HepG2 (cell line): ENCODE measurements around the gene PLIN4. TPM values are rescaled to one million over a fixed set of nuclear protein-coding genes. Genes with fewer than 3 reads are reported as not detected.

Source experiments
- ATF7 ChIP-seq, 2 experiments: fragments of 450-650 bp in 1 of 2; sonication (generic) in 1 of 2; formaldehyde crosslinking in 1 of 2; IDR thresholded peaks; 2 replicates each; pipeline versions ENCODE4 v1.4.0 to v1.6.1; 2016 to 2020; ENCODE audit warnings: antibody characterized with exemption in 1 of 2, mild to moderate bottlenecking in 1 of 2, missing genetic modification reagents in 1 of 2
- CEBPB ChIP-seq: IDR thresholded peaks from 2 replicates; pipeline ENCODE4 v1.6.1; 2011; ENCODE audit warnings: low read depth, low read length, improper control_type of control experiment, borderline replicate concordance
- ELF3 ChIP-seq: IDR thresholded peaks from 2 replicates; pipeline ENCODE4 v1.6.1; 2016; ENCODE audit warnings: missing genetic modification reagents, missing compliant biosample characterization
- FOXK1 ChIP-seq: sonication (generic); formaldehyde crosslinking; IDR thresholded peaks from 2 replicates; pipeline ENCODE4 v1.4.0; 2020; ENCODE audit warnings: low read depth, missing genetic modification reagents, borderline replicate concordance
- GTF3A ChIP-seq: sonication (generic); formaldehyde crosslinking; conservative IDR thresholded peaks from 2 replicates; pipeline ENCODE4 v1.4.0; 2020; ENCODE audit warnings: mild to moderate bottlenecking, missing genetic modification reagents
- IRF2 ChIP-seq: IDR thresholded peaks from 2 replicates; pipeline ENCODE4 v1.6.1; 2018; ENCODE audit warnings: missing genetic modification reagents, missing compliant biosample characterization
- MXD4 ChIP-seq: IDR thresholded peaks from 2 replicates; pipeline ENCODE4 v1.6.1; 2016; ENCODE audit warnings: mild to moderate bottlenecking, missing biosample characterization, missing genetic modification reagents
- NR2F6 ChIP-seq, 2 experiments: IDR thresholded peaks; 2 replicates each; pipeline ENCODE4 v1.6.1; 2016; ENCODE audit warnings: antibody characterized with exemption in 1 of 2, mild to moderate bottlenecking in 1 of 2
- PHF20 ChIP-seq: sonication (generic); formaldehyde crosslinking; IDR thresholded peaks from 2 replicates; pipeline ENCODE4 v1.5.0; 2020; ENCODE audit warnings: mild to moderate bottlenecking, missing genetic modification reagents
- PHF21A ChIP-seq: sonication (generic); formaldehyde crosslinking; IDR thresholded peaks from 2 replicates; pipeline ENCODE4 v1.5.0; 2020; ENCODE audit warnings: mild to moderate bottlenecking, missing genetic modification reagents
- SATB2 ChIP-seq: sonication (generic); formaldehyde crosslinking; IDR thresholded peaks from 2 replicates; pipeline ENCODE4 v1.5.0; 2020; ENCODE audit warnings: missing genetic modification reagents
- ZNF136 ChIP-seq: sonication (generic); formaldehyde crosslinking; IDR thresholded peaks from 2 replicates; pipeline ENCODE4 v1.8.1; 2022; ENCODE audit warnings: low read depth, mild to moderate bottlenecking, moderate library complexity, missing genetic modification reagents
- ZNF510 ChIP-seq: sonication (generic); formaldehyde crosslinking; IDR thresholded peaks from 2 replicates; pipeline ENCODE4 v1.4.0; 2020; ENCODE audit warnings: low read depth, mild to moderate bottlenecking, missing genetic modification reagents
- ZNF569 ChIP-seq: sonication (generic); formaldehyde crosslinking; IDR thresholded peaks from 2 replicates; pipeline ENCODE4 v1.5.0; 2020; ENCODE audit warnings: mild to moderate bottlenecking, missing genetic modification reagents, moderate library complexity, borderline replicate concordance
- ZNF788 ChIP-seq: sonication (generic); formaldehyde crosslinking; IDR thresholded peaks from 2 replicates; pipeline ENCODE4 v1.5.0; 2020; ENCODE audit warnings: mild to moderate bottlenecking, missing genetic modification reagents, borderline replicate concordance
- ZNF83 ChIP-seq: sonication (generic); formaldehyde crosslinking; IDR thresholded peaks from 2 replicates; pipeline ENCODE4 v1.4.0; 2020; ENCODE audit warnings: missing genetic modification reagents, mild to moderate bottlenecking, borderline replicate concordance
- polyA plus RNA-seq, 8 experiments: library from polyadenylated mRNA; depleted of rRNA in 3 of 8; stranded (reverse) in 7 of 8; unstranded in 1 of 8; fragments of >200 nt; fragmentation: Illumina TruSeq in 4 of 8; extraction: Trizol in 4 of 8; gene quantifications; 2 replicates each; pipeline versions ENCODE4 v1.2.1 to v1.2.3, GENCODE V29; 2011 to 2016; ENCODE audit warnings: low read depth in 4 of 8, missing spikeins in 1 of 8, mixed read lengths in 1 of 8; ENCODE audit not compliant: insufficient read depth in 1 of 8
- total RNA-seq, 5 experiments: library from RNA; depleted of rRNA; stranded (reverse); fragments of >200 nt; fragmentation: Illumina TruSeq; extraction: Trizol; gene quantifications; 2 replicates each; pipeline ENCODE4 v1.2.3, GENCODE V29; 2016; ENCODE audit warnings: low read depth in 1 of 5
- TF ChIP-seq, protein P1 (sequence below): conservative IDR thresholded peaks from 2 replicates; pipeline ENCODE4 v1.6.1; 2018; ENCODE audit warnings: missing genetic modification reagents
- TF ChIP-seq, protein P2 (sequence below): sonication (generic); formaldehyde crosslinking; IDR thresholded peaks from 2 replicates; pipeline ENCODE4 v1.8.0; 2022; ENCODE audit warnings: missing genetic modification reagents, mild to moderate bottlenecking, moderate library complexity, borderline replicate concordance
- TF ChIP-seq, protein P3 (sequence below): IDR thresholded peaks from 2 replicates; pipeline ENCODE4 v1.6.1; 2016; ENCODE audit warnings: low read depth, missing genetic modification reagents, missing compliant biosample characterization
- TF ChIP-seq, protein P4 (sequence below): IDR thresholded peaks from 2 replicates; pipeline ENCODE4 v1.6.1; 2016

PLIN4 gene
- total and polyA plus RNA-seq, 2 of the 13 experiments (the other 11 are each of a cell fraction or from before 2014, with no cell fraction given): 1.1 to 1.3 TPM

GRCh38 chr19:4457654-4458395 lies 60.5 kb downstream of the PLIN4 start, which contains the start of gene UBXN6 (continued):
- TF ChIP-seq, protein P1, sequence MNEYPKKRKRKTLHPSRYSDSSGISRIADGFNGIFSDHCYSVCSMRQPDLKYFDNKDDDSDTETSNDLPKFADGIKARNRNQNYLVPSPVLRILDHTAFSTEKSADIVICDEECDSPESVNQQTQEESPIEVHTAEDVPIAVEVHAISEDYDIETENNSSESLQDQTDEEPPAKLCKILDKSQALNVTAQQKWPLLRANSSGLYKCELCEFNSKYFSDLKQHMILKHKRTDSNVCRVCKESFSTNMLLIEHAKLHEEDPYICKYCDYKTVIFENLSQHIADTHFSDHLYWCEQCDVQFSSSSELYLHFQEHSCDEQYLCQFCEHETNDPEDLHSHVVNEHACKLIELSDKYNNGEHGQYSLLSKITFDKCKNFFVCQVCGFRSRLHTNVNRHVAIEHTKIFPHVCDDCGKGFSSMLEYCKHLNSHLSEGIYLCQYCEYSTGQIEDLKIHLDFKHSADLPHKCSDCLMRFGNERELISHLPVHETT (CRISPR knock-in tag): peak; percentile 73
- TF ChIP-seq ZNF83 (no peak), MXD4 (CRISPR knock-in tag) (peak; percentile 58; the same call in 1 of the 2 replicates), ZNF788 (CRISPR knock-in tag) (peak; percentile 91; the same call in 1 of the 2 replicates), GTF3A (CRISPR knock-in tag) (no peak), IRF2 (CRISPR knock-in tag) (peak; percentile 64), ATF7 (IDR thresholded peaks at IDR 0.05) (no peak), ATF7 (CRISPR knock-in tag; IDR thresholded peaks at IDR 0.05) (no peak), ZNF136 (CRISPR knock-in tag) (0 out of 2 replicates have a peak, but pooled peaks have one; percentile 53), CEBPB (no peak), PHF21A (peak; percentile 69), ZNF510 (CRISPR knock-in tag) (no peak), ELF3 (peak; percentile 61; the same call in 1 of the 2 replicates), ZNF569 (CRISPR knock-in tag) (no peak), PHF20 (CRISPR knock-in tag) (peak; percentile 94), FOXK1 (CRISPR knock-in tag) (peak; percentile 89; the same call in 1 of the 2 replicates), NR2F6 (IDR thresholded peaks at IDR 0.05) (no peak), NR2F6 (CRISPR knock-in tag; IDR thresholded peaks at IDR 0.05) (peak; percentile 21; the same call in 1 of the 2 replicates), SATB2 (CRISPR knock-in tag) (no peak)
- TF ChIP-seq, protein P2, sequence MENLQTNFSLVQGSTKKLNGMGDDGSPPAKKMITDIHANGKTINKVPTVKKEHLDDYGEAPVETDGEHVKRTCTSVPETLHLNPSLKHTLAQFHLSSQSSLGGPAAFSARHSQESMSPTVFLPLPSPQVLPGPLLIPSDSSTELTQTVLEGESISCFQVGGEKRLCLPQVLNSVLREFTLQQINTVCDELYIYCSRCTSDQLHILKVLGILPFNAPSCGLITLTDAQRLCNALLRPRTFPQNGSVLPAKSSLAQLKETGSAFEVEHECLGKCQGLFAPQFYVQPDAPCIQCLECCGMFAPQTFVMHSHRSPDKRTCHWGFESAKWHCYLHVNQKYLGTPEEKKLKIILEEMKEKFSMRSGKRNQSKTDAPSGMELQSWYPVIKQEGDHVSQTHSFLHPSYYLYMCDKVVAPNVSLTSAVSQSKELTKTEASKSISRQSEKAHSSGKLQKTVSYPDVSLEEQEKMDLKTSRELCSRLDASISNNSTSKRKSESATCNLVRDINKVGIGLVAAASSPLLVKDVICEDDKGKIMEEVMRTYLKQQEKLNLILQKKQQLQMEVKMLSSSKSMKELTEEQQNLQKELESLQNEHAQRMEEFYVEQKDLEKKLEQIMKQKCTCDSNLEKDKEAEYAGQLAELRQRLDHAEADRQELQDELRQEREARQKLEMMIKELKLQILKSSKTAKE (CRISPR knock-in tag): no peak
- TF ChIP-seq, protein P3, sequence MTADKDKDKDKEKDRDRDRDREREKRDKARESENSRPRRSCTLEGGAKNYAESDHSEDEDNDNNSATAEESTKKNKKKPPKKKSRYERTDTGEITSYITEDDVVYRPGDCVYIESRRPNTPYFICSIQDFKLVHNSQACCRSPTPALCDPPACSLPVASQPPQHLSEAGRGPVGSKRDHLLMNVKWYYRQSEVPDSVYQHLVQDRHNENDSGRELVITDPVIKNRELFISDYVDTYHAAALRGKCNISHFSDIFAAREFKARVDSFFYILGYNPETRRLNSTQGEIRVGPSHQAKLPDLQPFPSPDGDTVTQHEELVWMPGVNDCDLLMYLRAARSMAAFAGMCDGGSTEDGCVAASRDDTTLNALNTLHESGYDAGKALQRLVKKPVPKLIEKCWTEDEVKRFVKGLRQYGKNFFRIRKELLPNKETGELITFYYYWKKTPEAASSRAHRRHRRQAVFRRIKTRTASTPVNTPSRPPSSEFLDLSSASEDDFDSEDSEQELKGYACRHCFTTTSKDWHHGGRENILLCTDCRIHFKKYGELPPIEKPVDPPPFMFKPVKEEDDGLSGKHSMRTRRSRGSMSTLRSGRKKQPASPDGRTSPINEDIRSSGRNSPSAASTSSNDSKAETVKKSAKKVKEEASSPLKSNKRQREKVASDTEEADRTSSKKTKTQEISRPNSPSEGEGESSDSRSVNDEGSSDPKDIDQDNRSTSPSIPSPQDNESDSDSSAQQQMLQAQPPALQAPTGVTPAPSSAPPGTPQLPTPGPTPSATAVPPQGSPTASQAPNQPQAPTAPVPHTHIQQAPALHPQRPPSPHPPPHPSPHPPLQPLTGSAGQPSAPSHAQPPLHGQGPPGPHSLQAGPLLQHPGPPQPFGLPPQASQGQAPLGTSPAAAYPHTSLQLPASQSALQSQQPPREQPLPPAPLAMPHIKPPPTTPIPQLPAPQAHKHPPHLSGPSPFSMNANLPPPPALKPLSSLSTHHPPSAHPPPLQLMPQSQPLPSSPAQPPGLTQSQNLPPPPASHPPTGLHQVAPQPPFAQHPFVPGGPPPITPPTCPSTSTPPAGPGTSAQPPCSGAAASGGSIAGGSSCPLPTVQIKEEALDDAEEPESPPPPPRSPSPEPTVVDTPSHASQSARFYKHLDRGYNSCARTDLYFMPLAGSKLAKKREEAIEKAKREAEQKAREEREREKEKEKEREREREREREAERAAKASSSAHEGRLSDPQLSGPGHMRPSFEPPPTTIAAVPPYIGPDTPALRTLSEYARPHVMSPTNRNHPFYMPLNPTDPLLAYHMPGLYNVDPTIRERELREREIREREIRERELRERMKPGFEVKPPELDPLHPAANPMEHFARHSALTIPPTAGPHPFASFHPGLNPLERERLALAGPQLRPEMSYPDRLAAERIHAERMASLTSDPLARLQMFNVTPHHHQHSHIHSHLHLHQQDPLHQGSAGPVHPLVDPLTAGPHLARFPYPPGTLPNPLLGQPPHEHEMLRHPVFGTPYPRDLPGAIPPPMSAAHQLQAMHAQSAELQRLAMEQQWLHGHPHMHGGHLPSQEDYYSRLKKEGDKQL: no peak
- TF ChIP-seq, protein P4, sequence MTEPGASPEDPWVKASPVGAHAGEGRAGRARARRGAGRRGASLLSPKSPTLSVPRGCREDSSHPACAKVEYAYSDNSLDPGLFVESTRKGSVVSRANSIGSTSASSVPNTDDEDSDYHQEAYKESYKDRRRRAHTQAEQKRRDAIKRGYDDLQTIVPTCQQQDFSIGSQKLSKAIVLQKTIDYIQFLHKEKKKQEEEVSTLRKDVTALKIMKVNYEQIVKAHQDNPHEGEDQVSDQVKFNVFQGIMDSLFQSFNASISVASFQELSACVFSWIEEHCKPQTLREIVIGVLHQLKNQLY: 0 out of 2 replicates have a peak, but pooled peaks have one; percentile 18
